HL-60 (cell line): Measurements from ENCODE around the gene IRF5.

ENCODE experiments used
- GABPA ChIP-seq: IDR thresholded peaks from 2 replicates; pipeline ENCODE4 v1.6.1; 2012; ENCODE audit warnings: low read depth
- POLR2AphosphoS5 ChIP-seq: IDR thresholded peaks from 2 replicates; pipeline ENCODE4 v1.6.1; 2012; ENCODE audit warnings: low read depth
- TF ChIP-seq, protein P1 (sequence below): IDR thresholded peaks from one replicate; pipeline ENCODE4 v1.5.1; 2011; ENCODE audit warnings: low read length, control low read depth, inconsistent platforms; ENCODE audit not compliant: insufficient read depth
- TF ChIP-seq, protein P2 (sequence below): IDR thresholded peaks from 2 replicates; pipeline ENCODE4 v1.6.1; 2012; ENCODE audit warnings: low read depth; ENCODE audit not compliant: insufficient replicate concordance

DNA sequence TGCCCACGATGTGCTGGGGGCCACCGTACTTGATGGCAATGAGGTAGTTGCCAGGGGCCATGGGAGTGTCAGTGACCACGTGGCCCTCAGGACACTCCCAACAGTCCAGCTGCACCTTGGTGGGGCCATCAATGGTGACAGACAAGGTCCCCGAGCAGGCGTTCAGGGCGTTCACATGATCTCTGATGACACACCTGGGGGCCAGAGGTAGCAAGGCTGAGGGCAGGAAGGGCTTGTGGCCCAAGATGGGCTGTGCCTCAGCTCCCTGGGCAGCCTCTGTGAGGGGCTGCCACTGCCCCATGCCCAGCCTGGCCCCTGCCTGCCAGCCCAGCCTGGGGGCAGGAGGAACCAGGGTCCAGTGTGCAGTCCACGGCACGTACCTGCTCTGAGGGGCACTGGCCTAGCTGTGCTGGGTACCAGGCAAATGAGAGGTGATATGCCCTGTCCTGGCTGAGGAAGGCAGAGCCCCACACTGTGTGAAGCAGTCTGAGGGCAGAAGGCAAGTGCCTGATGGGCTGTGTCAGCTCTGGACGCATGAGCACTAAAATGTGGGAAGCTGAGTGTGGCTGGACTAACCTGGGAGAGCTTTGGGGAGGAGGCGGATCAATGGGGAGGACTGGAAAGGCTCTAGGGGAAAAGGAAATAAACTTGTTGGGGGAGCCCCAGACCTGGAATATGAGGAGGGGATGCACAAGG is 23.7 kb upstream of the IRF5 start:
- TF ChIP-seq, protein P1, sequence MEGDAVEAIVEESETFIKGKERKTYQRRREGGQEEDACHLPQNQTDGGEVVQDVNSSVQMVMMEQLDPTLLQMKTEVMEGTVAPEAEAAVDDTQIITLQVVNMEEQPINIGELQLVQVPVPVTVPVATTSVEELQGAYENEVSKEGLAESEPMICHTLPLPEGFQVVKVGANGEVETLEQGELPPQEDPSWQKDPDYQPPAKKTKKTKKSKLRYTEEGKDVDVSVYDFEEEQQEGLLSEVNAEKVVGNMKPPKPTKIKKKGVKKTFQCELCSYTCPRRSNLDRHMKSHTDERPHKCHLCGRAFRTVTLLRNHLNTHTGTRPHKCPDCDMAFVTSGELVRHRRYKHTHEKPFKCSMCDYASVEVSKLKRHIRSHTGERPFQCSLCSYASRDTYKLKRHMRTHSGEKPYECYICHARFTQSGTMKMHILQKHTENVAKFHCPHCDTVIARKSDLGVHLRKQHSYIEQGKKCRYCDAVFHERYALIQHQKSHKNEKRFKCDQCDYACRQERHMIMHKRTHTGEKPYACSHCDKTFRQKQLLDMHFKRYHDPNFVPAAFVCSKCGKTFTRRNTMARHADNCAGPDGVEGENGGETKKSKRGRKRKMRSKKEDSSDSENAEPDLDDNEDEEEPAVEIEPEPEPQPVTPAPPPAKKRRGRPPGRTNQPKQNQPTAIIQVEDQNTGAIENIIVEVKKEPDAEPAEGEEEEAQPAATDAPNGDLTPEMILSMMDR = no peak
- TF ChIP-seq, protein P2, sequence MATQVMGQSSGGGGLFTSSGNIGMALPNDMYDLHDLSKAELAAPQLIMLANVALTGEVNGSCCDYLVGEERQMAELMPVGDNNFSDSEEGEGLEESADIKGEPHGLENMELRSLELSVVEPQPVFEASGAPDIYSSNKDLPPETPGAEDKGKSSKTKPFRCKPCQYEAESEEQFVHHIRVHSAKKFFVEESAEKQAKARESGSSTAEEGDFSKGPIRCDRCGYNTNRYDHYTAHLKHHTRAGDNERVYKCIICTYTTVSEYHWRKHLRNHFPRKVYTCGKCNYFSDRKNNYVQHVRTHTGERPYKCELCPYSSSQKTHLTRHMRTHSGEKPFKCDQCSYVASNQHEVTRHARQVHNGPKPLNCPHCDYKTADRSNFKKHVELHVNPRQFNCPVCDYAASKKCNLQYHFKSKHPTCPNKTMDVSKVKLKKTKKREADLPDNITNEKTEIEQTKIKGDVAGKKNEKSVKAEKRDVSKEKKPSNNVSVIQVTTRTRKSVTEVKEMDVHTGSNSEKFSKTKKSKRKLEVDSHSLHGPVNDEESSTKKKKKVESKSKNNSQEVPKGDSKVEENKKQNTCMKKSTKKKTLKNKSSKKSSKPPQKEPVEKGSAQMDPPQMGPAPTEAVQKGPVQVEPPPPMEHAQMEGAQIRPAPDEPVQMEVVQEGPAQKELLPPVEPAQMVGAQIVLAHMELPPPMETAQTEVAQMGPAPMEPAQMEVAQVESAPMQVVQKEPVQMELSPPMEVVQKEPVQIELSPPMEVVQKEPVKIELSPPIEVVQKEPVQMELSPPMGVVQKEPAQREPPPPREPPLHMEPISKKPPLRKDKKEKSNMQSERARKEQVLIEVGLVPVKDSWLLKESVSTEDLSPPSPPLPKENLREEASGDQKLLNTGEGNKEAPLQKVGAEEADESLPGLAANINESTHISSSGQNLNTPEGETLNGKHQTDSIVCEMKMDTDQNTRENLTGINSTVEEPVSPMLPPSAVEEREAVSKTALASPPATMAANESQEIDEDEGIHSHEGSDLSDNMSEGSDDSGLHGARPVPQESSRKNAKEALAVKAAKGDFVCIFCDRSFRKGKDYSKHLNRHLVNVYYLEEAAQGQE = no peak
- TF ChIP-seq POLR2AphosphoS5 = no peak
- TF ChIP-seq GABPA = no peak
